ENCODE results near the gene PPP1R16B.

GRCh38 chr20:38834868-38835267, 29.4 kb downstream of the PPP1R16B start:
- no peak for TF ChIP-seq RAD21 (IDR thresholded peaks at IDR 0.05; ENCODE audit: insufficient read depth, low read depth, low read length)
- no peak for TF ChIP-seq SKIL (IDR thresholded peaks at IDR 0.05; ENCODE audit: low read depth, poor library complexity, severe bottlenecking)
- TF ChIP-seq POLR2A (IDR thresholded peaks at IDR 0.05; ENCODE audit: low read depth, low read length) = no peak
- no peak for TF ChIP-seq GABPA (IDR thresholded peaks at IDR 0.05; ENCODE audit: low read depth)
- TF ChIP-seq SMC3 (IDR thresholded peaks at IDR 0.05; ENCODE audit: borderline replicate concordance, low read length) = no peak
- TF ChIP-seq RCOR1 (conservative IDR thresholded peaks at IDR 0.05; ENCODE audit: low read depth, low read length) = no peak
- TF ChIP-seq, protein P1, sequence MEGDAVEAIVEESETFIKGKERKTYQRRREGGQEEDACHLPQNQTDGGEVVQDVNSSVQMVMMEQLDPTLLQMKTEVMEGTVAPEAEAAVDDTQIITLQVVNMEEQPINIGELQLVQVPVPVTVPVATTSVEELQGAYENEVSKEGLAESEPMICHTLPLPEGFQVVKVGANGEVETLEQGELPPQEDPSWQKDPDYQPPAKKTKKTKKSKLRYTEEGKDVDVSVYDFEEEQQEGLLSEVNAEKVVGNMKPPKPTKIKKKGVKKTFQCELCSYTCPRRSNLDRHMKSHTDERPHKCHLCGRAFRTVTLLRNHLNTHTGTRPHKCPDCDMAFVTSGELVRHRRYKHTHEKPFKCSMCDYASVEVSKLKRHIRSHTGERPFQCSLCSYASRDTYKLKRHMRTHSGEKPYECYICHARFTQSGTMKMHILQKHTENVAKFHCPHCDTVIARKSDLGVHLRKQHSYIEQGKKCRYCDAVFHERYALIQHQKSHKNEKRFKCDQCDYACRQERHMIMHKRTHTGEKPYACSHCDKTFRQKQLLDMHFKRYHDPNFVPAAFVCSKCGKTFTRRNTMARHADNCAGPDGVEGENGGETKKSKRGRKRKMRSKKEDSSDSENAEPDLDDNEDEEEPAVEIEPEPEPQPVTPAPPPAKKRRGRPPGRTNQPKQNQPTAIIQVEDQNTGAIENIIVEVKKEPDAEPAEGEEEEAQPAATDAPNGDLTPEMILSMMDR (IDR thresholded peaks at IDR 0.05 in 2 of 3, conservative IDR thresholded peaks at IDR 0.05 in 1 of 3; ENCODE audit: control insufficient read depth in 2 of 3, extremely low read depth in 1 of 3, insufficient read depth in 1 of 3, low read depth in 3 of 3, low read length in 3 of 3) = no peak
- TF ChIP-seq BCL11A (IDR thresholded peaks at IDR 0.05; ENCODE audit: low read depth, low read length) = no peak
- TF ChIP-seq TCF3 (IDR thresholded peaks at IDR 0.05; ENCODE audit: borderline replicate concordance, insufficient read depth, low read depth, low read length) = no peak
- TF ChIP-seq MYC (IDR thresholded peaks at IDR 0.05; ENCODE audit: insufficient read depth, insufficient read length, insufficient replicate concordance, low read length, severe bottlenecking) = no peak
- TF ChIP-seq CHD2 (IDR thresholded peaks at IDR 0.05; ENCODE audit: borderline replicate concordance, low read depth, low read length) = no peak
- no peak for TF ChIP-seq BHLHE40 (IDR thresholded peaks at IDR 0.05; ENCODE audit: borderline replicate concordance in 1 of 2, low read depth in 2 of 2, low read length in 1 of 2)

Measured in GM12878 (cell line).